NCI-H526 treated with DMSO at 0.1 percent for 48 hours (cell line): ENCODE data around the gene KNDC1.

ENCODE experiments used
- DNase-seq: peaks from one replicate; lab custom pipeline; 2025; lab: John Stamatoyannopoulos, UW

The KNDC1 gene

DNA sequence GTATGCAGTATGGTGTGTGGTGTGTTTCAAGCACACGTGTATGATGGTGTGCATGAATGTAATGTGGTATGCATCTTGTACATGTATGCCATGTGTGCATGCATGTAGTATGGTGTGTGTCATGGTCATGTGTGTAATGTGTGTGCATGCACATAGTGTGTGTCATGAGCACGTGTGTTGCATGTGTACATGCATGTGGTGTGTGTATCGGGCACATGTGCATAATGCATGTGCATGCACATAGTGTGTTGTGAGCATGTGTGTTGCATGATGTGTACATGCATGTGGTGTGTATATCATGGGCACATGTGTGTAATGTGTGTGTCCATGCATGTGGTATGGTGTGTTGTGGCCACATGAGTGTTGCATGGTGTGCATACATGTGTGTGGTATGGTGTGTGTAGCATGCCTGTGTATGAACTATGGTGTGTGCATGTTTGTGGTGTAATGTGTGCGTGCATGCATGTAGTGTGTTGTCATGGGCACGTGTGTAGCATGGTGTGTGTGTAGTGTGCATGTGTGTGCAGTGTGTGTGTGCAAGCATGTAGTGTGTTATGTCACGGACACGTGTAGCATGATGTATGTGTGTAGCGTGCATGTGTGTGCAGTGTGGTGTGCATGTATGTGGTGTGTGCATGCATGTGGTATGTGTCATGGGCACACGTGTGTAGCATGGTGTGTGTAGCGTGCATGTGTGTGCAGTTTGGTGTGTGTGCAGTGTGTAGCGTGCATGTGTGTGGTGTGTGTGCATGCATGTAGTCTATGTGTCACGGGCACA is 17.6 kb downstream of the KNDC1 start:
- DNase-seq, result no peak

GRCh38 chr10:133178357-133179127 is 18.5 kb downstream of the KNDC1 start:
- DNase-seq, result no peak

DNA sequence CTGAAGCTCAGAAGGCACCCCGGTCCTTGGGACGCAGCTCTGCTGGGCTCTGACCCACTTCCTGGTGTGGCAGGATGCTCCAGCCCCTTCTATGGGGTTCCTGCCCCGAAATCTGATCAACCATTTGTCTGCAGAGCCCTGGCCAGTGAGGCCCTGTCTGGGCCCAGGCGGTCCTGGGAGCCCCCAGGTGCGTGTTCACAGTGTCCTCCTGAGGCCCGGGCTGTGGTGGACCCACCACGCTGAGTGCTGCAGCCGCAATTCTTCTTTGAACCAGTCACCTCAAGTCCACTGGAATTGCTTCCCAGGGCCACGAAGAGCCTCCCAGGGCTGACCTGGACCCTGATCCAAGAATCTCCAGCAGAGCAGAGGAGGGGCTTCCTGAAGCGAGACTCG is 19.1 kb downstream of the KNDC1 start:
- no peak for DNase-seq

DNA sequence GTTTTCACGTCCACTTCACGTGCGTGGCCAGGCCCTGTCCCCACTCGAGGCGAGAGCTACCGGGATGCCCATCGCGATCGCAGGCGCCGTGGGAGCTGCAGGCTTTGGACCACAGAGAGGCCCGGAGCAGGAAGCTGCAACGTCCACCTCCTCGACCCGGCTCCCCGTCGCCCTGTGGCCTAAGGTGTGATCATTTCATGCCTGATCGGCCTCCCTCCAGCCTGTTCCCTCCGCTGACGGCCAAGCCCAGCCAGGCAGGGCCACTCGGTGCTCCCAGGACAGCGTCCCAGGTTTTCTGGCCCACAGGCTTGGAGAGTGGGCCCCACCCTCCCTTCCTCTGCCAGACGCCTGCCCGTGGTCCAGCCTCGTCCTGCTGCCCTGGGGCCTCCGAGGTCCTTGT is 19.6 kb downstream of the KNDC1 start:
- DNase-seq, result no peak

DNA sequence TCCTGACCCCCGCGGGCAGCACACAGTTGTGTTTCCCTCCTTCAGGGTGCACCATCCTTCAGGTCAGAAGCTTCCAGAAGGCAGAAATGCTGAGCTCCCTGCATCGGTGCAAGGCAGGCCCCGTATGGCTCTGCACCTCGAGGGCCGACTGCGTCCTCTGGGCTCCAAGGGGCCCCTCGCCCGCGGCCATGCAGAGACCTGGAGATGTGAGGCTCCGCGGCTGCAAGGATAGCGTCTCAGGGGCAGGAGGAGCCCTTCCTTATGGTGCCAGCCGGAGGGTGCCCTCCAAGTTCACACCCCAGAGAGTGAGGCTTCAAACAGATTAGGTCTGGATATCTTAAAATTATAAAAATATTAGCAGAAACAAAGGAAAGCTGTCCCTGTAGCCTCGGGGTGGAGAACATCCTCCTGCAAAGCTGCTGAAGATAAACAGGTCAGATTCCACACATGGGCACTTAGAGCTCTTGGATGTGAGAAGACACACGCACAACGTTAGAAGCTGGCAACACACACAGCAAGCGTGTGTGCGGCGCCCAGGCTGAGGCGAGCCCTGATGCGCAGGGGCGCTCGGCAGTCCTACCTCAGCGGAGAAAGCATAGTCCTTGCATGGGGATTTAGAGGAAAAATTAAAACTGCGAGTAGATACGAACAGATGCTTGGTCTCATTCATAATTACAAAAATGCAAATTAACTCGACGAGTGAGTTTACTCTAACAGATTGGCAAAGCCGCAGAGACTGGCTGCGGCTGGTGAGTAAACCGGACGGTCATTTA is 20.4 kb downstream of the KNDC1 start:
- peak; percentile 4 for DNase-seq

- no peak for DNase-seq
Measured at GRCh38 chr10:133180965-133181639, 21.1 kb downstream of the KNDC1 start.

GRCh38 chr10:133182190-133182589 is 22.2 kb downstream of the KNDC1 start:
- DNase-seq, result no peak

DNA sequence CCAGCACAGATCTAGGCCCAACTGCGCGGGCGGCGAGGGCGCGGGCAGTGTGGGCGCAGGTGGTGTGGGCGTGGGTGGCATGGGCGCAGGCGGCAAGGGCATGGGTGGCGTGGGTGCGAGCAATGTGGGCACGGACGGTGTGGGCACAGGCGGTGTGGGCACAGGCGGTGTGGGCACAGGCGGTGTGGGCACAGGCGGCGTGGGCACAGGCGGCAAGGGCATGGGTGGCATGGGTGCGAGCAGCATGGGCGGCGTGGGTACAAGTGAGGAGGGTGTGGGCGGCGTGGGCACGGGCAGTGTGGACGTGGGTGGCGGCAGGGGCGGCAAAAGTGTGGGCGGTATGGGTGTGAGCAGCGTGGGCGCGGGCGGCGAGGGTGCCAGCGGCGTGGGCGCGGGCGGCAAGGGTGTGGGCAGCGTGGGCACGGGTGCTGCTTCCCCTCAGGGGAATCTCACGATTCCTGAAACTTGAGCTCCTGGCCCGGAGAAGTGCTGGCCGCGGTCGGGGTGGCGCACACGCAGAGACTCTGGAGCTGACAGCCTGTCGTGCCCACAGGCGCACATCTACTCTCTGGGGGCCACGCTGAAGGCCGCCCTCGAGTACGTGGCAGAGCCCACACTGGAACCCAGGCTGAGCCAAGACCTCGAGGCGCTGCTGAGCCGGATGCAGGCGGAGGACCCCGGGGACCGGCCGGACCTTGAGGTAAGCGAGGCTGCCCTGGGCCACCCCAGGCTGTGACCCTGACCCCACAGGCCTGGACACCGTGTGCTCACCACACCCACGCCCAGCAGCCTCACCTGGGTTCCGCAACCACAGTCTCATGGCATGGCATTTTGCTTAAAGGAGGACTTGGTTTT is 23.0 kb downstream of the KNDC1 start:
- no peak for DNase-seq

DNA sequence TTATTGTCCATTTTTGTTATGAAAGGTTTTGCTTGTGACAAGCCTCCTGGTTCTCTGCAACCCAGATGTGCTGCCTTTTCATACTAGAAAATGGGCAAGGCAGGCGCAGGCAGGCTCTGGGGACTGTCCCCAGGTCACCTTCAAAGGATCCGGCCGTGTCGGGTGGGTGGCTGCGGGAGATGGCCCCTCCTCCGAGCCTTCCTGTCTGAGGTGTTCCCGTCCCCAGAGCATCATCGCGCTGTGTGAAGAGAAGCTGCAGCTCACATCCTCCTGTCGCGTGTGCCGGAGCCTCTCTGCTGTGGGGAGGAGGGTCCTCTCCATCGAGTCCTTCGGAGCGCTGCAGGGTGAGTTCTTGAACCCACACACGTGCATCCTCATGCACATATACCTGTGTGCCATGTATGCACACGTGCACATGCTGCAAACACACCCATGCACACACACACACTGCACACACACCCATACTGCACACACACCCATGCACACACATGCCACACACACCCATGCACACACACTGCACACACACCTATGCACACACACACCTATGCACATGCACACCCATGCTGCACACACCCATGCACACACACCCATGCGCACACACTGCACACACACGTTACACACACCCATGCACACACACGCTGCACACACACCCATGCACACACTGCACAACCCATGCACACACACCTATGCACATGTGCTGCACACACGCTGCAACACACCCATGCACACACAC is 23.8 kb downstream of the KNDC1 start:
- no peak for DNase-seq

- no peak for DNase-seq
Measured at GRCh38 chr10:133184591-133185244, 24.7 kb downstream of the KNDC1 start.

DNA sequence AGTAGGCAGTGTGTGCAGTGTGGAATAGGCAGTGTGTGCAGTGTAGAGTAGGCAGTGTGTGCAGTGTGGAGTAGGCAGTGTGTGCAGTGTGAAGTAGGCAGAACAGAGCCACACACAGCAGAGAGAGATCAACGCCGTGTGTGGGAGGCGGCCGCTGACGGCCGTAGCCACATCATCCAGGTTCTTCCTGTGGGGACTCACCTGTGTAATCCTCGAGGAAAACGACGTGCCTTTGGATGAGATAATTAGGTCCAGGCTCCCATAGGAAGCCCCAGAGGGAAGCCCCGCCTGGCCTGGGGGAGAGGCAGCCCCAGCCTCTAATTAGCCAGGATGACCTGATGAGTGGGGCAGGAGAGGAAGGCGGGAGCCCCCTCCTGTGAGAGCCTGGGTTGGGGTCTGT is 25.4 kb downstream of the KNDC1 start:
- no peak for DNase-seq

DNA sequence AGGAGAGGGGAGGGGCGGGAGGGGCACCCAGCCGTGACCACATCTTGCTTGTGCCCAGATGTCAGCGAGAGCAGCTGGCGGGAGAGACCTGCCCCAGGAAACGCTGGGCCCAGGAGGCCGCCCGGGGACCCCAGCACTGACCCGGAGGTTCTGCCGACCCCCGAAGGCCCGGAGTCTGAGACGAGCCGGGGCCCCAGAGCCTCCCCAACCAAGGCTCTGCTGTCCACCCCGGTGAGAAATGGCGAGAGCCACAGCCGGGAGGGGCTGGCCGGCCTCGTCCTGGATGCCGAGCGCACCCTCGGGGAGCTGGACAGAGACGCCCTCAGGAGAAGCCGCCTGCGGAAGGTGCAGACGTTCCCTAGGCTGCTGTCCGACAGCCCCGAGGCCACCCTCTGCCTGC is 25.9 kb downstream of the KNDC1 start:
- no peak for DNase-seq

GRCh38 chr10:133186416-133187090 is 26.5 kb downstream of the KNDC1 start:
- no peak for DNase-seq

DNA sequence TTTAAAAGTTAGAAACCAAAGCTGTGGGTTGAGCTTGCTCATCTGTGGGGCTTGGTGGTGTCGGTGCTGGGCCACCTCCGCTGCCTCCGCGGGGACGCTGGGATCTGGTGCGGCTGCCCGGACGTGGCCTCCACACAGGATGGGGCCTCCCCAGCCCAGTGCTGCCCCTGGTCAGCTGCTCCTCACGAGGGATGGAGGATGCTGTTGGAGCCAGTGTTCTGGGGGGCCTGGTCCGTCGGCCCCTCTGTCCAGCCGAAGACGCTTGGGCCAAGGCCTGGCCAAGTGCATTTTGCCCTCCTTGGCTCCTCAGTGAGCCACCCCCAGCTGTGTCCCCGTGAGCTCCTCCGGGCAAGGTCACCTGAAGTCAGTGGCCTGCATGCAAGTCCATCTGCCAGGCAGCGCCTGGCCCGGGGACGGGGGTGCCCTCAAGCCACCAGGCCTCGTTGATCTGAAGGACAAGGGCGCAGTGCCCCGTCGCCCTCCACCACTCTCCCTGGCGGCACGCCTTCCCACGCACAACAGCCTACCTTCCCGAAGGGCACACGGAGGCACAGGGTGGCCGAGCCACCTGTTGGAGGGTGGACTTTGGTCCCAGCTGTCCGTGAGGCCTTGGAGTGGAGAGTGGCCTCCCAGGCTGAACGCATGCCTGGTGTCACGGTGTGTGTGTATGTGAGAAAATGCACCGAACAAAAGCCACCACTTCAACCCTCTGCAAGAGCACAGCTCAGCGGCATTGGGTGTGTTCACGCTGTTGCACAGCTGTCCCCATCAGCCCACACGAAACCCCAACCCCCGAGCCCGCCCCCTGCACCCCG is 27.3 kb downstream of the KNDC1 start:
- no peak for DNase-seq

DNA sequence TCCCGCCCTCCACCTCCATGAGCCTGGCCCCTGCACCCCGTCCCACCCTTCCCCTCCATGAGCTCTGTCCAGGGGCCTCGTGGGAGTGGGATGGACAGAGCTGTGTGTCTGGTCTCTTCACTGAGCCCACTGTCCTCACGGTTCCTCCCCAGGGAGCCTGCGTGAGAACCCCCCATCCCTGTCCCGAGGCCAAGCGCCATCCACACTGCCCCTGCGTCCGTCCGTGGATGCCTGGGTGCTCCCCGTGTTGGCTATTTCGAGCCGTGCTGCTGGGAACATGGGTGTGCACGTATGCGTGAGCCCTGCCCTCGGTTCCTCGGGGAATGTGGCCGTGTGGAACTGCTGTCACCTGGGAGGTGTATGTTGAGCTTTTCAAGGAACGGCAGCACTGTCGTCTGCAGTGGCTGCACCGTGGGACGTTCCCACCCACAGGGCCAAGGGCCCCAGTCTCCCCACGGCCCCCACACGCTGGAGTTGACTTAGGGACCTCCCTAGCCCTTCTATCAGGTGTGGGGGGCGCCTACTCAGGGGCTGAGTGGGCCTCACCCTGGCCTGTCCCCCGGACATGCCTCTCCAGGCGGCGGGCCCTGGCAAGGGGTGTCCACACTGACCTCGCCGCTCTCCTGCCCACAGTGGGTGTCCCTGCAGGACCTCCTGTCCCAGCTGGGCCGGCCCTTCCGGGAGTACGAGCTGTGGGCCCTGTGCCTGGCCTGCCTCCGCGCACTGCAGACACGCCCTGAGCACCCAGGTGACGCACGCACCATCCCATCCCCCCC is 28.1 kb downstream of the KNDC1 start:
- DNase-seq, result no peak

DNA sequence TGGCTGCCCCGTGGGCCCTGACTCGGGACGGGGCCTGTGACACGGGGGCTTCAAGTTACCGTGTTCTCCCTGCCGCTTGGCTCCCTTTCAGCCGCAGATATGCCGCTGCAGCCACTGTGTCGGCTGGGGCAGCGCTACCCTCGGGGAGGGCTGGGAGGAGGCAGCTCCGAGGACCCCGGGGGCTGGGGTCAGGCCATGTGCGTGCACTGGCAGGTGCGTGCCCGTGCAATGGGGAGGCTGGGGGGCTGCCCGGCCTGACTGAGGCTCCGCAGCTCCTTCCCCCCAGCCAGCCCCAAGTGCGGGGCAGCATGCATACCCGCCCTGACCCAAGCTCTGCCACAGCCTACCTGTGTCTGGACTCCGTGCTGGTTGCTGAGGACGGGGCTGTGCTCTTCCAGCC is 29.2 kb downstream of the KNDC1 start:
- DNase-seq, result no peak

DNA sequence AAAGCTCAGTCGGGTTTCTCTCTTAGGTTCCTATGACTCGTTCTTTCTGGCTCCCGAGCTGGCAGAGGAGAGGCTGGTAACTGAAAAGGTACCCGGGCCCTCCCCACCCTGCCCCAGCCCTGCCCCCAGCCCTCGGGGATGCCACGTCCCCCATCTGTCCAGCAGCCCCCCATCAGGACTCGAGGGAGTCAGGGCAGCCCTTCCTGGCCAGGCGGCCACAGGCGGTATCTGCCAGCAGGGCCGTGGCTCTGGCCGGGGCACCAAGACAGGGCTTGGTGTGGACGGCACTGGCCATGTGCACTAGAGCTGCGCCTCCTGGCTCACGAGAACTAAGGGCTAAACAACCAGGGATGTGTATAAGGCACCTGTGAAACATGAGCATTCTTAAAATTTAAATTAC is 29.7 kb downstream of the KNDC1 start:
- DNase-seq, result no peak

- DNase-seq, result no peak
Measured at GRCh38 chr10:133190225-133190624, 30.2 kb downstream of the KNDC1 start.
